Keratinocyte (primary cell): Measurements from ENCODE around the gene CD44. TPM values are rescaled to one million over a fixed set of nuclear protein-coding genes. Genes with fewer than 3 reads are reported as not detected.

Experiments
- DNase-seq: peaks from one replicate; pipeline ENCODE4 v3.0.0-alpha.2; 2011; ENCODE audit warnings: low read depth, missing footprints, low spot score
- FAIRE-seq: peaks from 2 replicates; lab custom pipeline; 2011; peaks lifted over from hg19 to GRCh38; lab: Jason Lieb, UNC
- H2AFZ ChIP-seq: 2 replicates; pipeline ENCODE4 v1.6.0; 2012; ENCODE audit warnings: low read length, control low read depth, inconsistent platforms; ENCODE audit not compliant: control insufficient read depth
- H3K27ac ChIP-seq: 2 replicates; pipeline ENCODE4 v1.5.1; 2011; ENCODE audit warnings: low read length; ENCODE audit not compliant: control insufficient read depth, insufficient read depth
- H3K27me3 ChIP-seq: 3 replicates; pipeline ENCODE4 v1.6.0; 2011; ENCODE audit warnings: low read length; ENCODE audit not compliant: control insufficient read depth, insufficient read depth; ENCODE audit errors: extremely low read depth
- H3K36me3 ChIP-seq, 2 experiments: 2 replicates in 1 of 2; 3 replicates in 1 of 2; pipeline ENCODE4 v1.5.1; 2011; ENCODE audit warnings: low read length in 2 of 2, mild to moderate bottlenecking in 1 of 2; ENCODE audit not compliant: control insufficient read depth in 2 of 2, insufficient read depth in 2 of 2; ENCODE audit errors: extremely low read depth in 1 of 2
- H3K4me1 ChIP-seq: 3 replicates; pipeline ENCODE4 v1.5.1; 2011; ENCODE audit warnings: low read length; ENCODE audit not compliant: control insufficient read depth, insufficient read depth; ENCODE audit errors: extremely low read depth
- H3K4me2 ChIP-seq: 3 replicates; pipeline ENCODE4 v1.6.0; 2011; ENCODE audit warnings: low read depth, low read length; ENCODE audit not compliant: control insufficient read depth, insufficient read depth; ENCODE audit errors: extremely low read depth
- H3K4me3 ChIP-seq, 3 experiments: fragments of 200-600 bp in 1 of 3; sonication (generic) in 1 of 3; 2 replicates in 2 of 3; 3 replicates in 1 of 3; pipeline ENCODE4 v1.5.1; 2011 to 2016; ENCODE audit warnings: low read length in 3 of 3, mild to moderate bottlenecking in 3 of 3, control low read depth in 2 of 3, inconsistent platforms in 1 of 3, low read depth in 1 of 3, mixed read lengths in 1 of 3, mixed run types in 1 of 3, moderate library complexity in 1 of 3; ENCODE audit not compliant: control insufficient read depth in 2 of 3, insufficient read depth in 2 of 3; ENCODE audit errors: extremely low read depth in 1 of 3
- H3K79me2 ChIP-seq: 2 replicates; pipeline ENCODE4 v1.6.0; 2012; ENCODE audit warnings: low read length; ENCODE audit not compliant: control insufficient read depth, insufficient read depth
- H3K9ac ChIP-seq: 3 replicates; pipeline ENCODE4 v1.6.0; 2011; ENCODE audit warnings: low read length; ENCODE audit not compliant: control insufficient read depth, insufficient read depth; ENCODE audit errors: extremely low read depth
- H3K9me1 ChIP-seq: 3 replicates; pipeline ENCODE4 v1.6.0; 2011; ENCODE audit warnings: low read length; ENCODE audit not compliant: control insufficient read depth, insufficient read depth; ENCODE audit errors: extremely low read depth
- H3K9me3 ChIP-seq: 2 replicates; pipeline ENCODE4 v1.5.1; 2012; ENCODE audit warnings: low read depth, low read length; ENCODE audit not compliant: control insufficient read depth
- H4K20me1 ChIP-seq: 3 replicates; pipeline ENCODE4 v1.6.0; 2011; ENCODE audit warnings: low read length; ENCODE audit not compliant: control insufficient read depth, insufficient read depth; ENCODE audit errors: extremely low read depth
- CTCF ChIP-seq, 3 experiments: IDR thresholded peaks in 1 of 3; conservative IDR thresholded peaks in 1 of 3; optimal IDR thresholded peaks in 1 of 3; 2 replicates in 2 of 3; 3 replicates in 1 of 3; pipeline versions ENCODE3 to v1.5.1; 2011; ENCODE audit warnings: low read length in 3 of 3, mild to moderate bottlenecking in 3 of 3, moderate library complexity in 2 of 3, control low read depth in 1 of 3, inconsistent platforms in 1 of 3; ENCODE audit not compliant: insufficient read depth in 2 of 3; ENCODE audit errors: extremely low read depth in 1 of 3
- EZH2 ChIP-seq: IDR thresholded peaks from one replicate; pipeline ENCODE4 v1.6.1; 2012; ENCODE audit warnings: inconsistent platforms, mild to moderate bottlenecking, low read length, moderate library complexity
- dilution Hi-C: fragments of 300-500 bp; cut with MboI; formaldehyde crosslinking; loops from one replicate; pipeline ENCODE4 v1.7.0; 2020; ENCODE audit warnings: low sequenced_read_pairs; ENCODE audit not compliant: extremely low pct_ligation_motif_present
- polyA plus RNA-seq, 5 experiments: library from polyadenylated mRNA; depleted of rRNA in 3 of 5; stranded (reverse) in 3 of 5; stranded (forward) in 1 of 5; unstranded in 1 of 5; fragments of >200 nt; gene quantifications; 1 replicate in 1 of 5; 2 replicates in 3 of 5; 3 replicates in 1 of 5; pipeline versions ENCODE4 v1.2.1 to v1.2.3, GENCODE V29; 2011 to 2012; ENCODE audit warnings: missing spikeins in 2 of 5, low read depth in 1 of 5, low replicate concordance in 1 of 5

CD44 gene
- polyA plus RNA-seq, 1 donor (not counting 4 experiments of a cell fraction or from before 2014, with no cell fraction given): 2,038 TPM

- Histone ChIP-seq H3K27ac (no peak overlapping the region), H3K9ac (no peak overlapping the region)
- no peak for FAIRE-seq
Observed at GRCh38 chr11:35105319-35106079, 33.5 kb upstream of the CD44 start.

GRCh38 chr11:35106595-35106994 is 32.4 kb upstream of the CD44 start:
- Histone ChIP-seq H3K4me1 (peaks cover 20% of the 10 kb centered on the region), H3K9me1 (no peaks in the 10 kb centered on the region), H3K27me3 (no peaks in the 10 kb centered on the region), H3K79me2 (no peaks in the 10 kb centered on the region), H3K9ac (no peak overlapping the region), H3K4me3 (no peak overlapping the region), H4K20me1 (no peaks in the 10 kb centered on the region), H3K27ac (no peak overlapping the region), H3K36me3 (no peaks in the 10 kb centered on the region), H2AFZ (no peak overlapping the region), H3K4me2 (no peak overlapping the region), H3K9me3 (no peaks in the 10 kb centered on the region)
- FAIRE-seq (no peak), DNase-seq (no peak)
- TF ChIP-seq CTCF (optimal IDR thresholded peaks at IDR 0.05 in 1 of 3, IDR thresholded peaks at IDR 0.05 in 1 of 3, conservative IDR thresholded peaks at IDR 0.05 in 1 of 3; ENCODE audit: extremely low read depth in 1 of 3, insufficient read depth in 2 of 3, low read length in 3 of 3) (no peak), EZH2 (no peak)
- dilution Hi-C loops: no loop called here

More at GRCh38 chr11:35105319-35106079, 33.5 kb upstream of the CD44 start:
- Histone ChIP-seq H2AFZ (no peak overlapping the region), H3K36me3 (no peaks in the 10 kb centered on the region), H3K4me3 (no peak overlapping the region), H3K9me3 (no peaks in the 10 kb centered on the region), H3K4me1 (peaks cover 9% of the 10 kb centered on the region), H3K79me2 (no peaks in the 10 kb centered on the region), H3K9me1 (no peaks in the 10 kb centered on the region), H3K27me3 (no peaks in the 10 kb centered on the region), H3K4me2 (no peak overlapping the region), H4K20me1 (no peaks in the 10 kb centered on the region)
- dilution Hi-C loops: no loop called here
- TF ChIP-seq CTCF (optimal IDR thresholded peaks at IDR 0.05 in 1 of 3, IDR thresholded peaks at IDR 0.05 in 1 of 3, conservative IDR thresholded peaks at IDR 0.05 in 1 of 3; ENCODE audit: extremely low read depth in 1 of 3, insufficient read depth in 2 of 3, low read length in 3 of 3): no peak
- no peak for TF ChIP-seq EZH2
- no peak for DNase-seq
